SH-SY5Y (cell line): ENCODE measurements around the gene SLC7A5.

Experiments used
- GATA2 ChIP-seq: IDR thresholded peaks from 2 replicates; pipeline ENCODE4 v1.6.1; 2011; ENCODE audit warnings: mild to moderate bottlenecking, low read depth, low read length
- GATA3 ChIP-seq: IDR thresholded peaks from 2 replicates; pipeline ENCODE4 v1.6.1; 2011; ENCODE audit warnings: low read depth, mild to moderate bottlenecking, low read length, moderate library complexity

GRCh38 chr16:87780385-87780989 lies 88.8 kb downstream of the SLC7A5 start:
- TF ChIP-seq GATA2 = no peak
- TF ChIP-seq GATA3 = no peak
